ENCODE data around the gene KIF12. TPM values are rescaled to one million over a fixed set of nuclear protein-coding genes. Genes with fewer than 3 reads are reported as not detected.

The KIF12 gene
- total and polyA plus RNA-seq, 2 donors (not counting 3 experiments of a cell fraction or from before 2014, with no cell fraction given) = 0.46 to 0.97 TPM

DNA sequence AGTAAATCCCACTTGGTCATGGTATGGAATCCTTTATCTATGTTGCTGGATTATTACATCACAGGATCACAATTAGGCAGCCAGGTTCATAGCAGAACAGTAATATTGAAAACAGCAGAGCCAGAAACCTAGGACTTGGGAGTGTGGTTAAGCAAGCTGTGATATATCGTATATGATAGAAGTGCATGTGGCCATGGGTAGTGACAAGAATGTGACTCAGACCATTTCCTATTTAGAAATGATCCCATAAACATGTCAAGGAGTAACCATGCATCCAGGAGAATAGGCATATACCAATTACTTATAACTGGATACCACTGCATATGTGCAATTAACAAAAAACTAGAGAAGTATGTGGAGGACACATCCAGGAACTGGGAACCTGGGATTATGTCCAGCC lies 52.2 kb downstream of the KIF12 start:
- Histone ChIP-seq H2AFZ (ENCODE audit: low read depth, low read length) (no peak overlapping the region), H3K9me1 (replicated peaks; ENCODE audit: control insufficient read depth, extremely low read depth, insufficient read depth, low read length) (no peaks in the 10 kb centered on the region), H3K9ac (replicated peaks; ENCODE audit: extremely low read depth, insufficient read depth, low read length) (no peak overlapping the region), H3K36me3 (ENCODE audit: control insufficient read depth in 2 of 2, extremely low read depth in 1 of 2, insufficient read depth in 2 of 2, low read length in 2 of 2) (peaks cover 22 to 29% of the 10 kb centered on the region in 2 experiments), H3K9me3 (replicated peaks; ENCODE audit: control insufficient read depth, insufficient read depth, low read length) (no peaks in the 10 kb centered on the region), H4K20me1 (replicated peaks; ENCODE audit: control insufficient read depth, extremely low read depth, insufficient read depth, low read length) (no peaks in the 10 kb centered on the region), H3K27ac (ENCODE audit: insufficient read depth, low read depth, low read length) (no peak overlapping the region), H3K27me3 (ENCODE audit: control insufficient read depth in 2 of 2, insufficient read depth in 2 of 2, low read length in 2 of 2) (no peaks in the 10 kb centered on the region), H3K4me3 (replicated peaks in 1 of 3; ENCODE audit: insufficient read depth in 1 of 3, low read depth in 1 of 3, low read length in 3 of 3) (no peak overlapping the region), H3K79me2 (ENCODE audit: control insufficient read depth, insufficient read depth, low read length) (no peaks in the 10 kb centered on the region), H3K4me2 (ENCODE audit: insufficient read depth, low read length) (no peak overlapping the region), H3K4me1 (ENCODE audit: control insufficient read depth, extremely low read depth, insufficient read depth, low read length) (peaks cover 4% of the 10 kb centered on the region)
- DNase-seq (ENCODE audit: low read depth, low spot score) (no peak), FAIRE-seq (peak; percentile 68)
- dilution Hi-C loops (cut with MboI; ENCODE audit: extremely low pct_ligation_motif_present, low sequenced_read_pairs) = no loop called here
- ChIA-PET CTCF (interaction anchor here (0.8 to 1.9 kb wide), 8 partner anchors 9 to 310 kb away, joined by 3 to 21 read pairs (median 4); no protein-coding TSS in a partner anchor), POLR2A (no interaction called here)
- intact Hi-C loops (cut with micrococcal nuclease) = loop anchor here (2.0 kb wide), 2 partner anchors 240 to 310 kb away; no protein-coding TSS in a partner anchor
- BruUV-seq (replicated peaks) = no TSS peak
- no peak for TF ChIP-seq JUN (IDR thresholded peaks at IDR 0.05; ENCODE audit: borderline replicate concordance, insufficient read depth, insufficient read length, low read depth)
- no peak for TF ChIP-seq FOS (IDR thresholded peaks at IDR 0.05; ENCODE audit: borderline replicate concordance, insufficient read depth, low read length)
- no peak for TF ChIP-seq POLR2A (IDR thresholded peaks at IDR 0.05; ENCODE audit: low read depth, low read length)
- TF ChIP-seq, protein P1, sequence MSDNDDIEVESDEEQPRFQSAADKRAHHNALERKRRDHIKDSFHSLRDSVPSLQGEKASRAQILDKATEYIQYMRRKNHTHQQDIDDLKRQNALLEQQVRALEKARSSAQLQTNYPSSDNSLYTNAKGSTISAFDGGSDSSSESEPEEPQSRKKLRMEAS (IDR thresholded peaks at IDR 0.05; ENCODE audit: insufficient read depth, insufficient read length) = no peak
- no peak for TF ChIP-seq POLR2AphosphoS5 (IDR thresholded peaks at IDR 0.05; ENCODE audit: insufficient read depth, low read depth, low read length)
- TF ChIP-seq GATA2 (IDR thresholded peaks at IDR 0.05; ENCODE audit: insufficient read depth, insufficient read length, low read depth, low read length) = no peak
- no peak for TF ChIP-seq EZH2 (IDR thresholded peaks at IDR 0.05; ENCODE audit: borderline replicate concordance, low read depth, low read length, severe bottlenecking)
- TF ChIP-seq, protein P2, sequence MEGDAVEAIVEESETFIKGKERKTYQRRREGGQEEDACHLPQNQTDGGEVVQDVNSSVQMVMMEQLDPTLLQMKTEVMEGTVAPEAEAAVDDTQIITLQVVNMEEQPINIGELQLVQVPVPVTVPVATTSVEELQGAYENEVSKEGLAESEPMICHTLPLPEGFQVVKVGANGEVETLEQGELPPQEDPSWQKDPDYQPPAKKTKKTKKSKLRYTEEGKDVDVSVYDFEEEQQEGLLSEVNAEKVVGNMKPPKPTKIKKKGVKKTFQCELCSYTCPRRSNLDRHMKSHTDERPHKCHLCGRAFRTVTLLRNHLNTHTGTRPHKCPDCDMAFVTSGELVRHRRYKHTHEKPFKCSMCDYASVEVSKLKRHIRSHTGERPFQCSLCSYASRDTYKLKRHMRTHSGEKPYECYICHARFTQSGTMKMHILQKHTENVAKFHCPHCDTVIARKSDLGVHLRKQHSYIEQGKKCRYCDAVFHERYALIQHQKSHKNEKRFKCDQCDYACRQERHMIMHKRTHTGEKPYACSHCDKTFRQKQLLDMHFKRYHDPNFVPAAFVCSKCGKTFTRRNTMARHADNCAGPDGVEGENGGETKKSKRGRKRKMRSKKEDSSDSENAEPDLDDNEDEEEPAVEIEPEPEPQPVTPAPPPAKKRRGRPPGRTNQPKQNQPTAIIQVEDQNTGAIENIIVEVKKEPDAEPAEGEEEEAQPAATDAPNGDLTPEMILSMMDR (IDR thresholded peaks at IDR 0.05; ENCODE audit: extremely low read depth in 1 of 2, insufficient read depth in 1 of 2, low read depth in 1 of 2, low read length in 2 of 2) = no peak
- no peak for TF ChIP-seq MYC (IDR thresholded peaks at IDR 0.05; ENCODE audit: low read depth, low read length)
